ENCODE data around the gene PELI3.

GRCh38 chr11:66454828-66455227 is 11.9 kb upstream of the PELI3 start:
- TF ChIP-seq CTCF (IDR thresholded peaks at IDR 0.05) (no peak), POLR2A (IDR thresholded peaks at IDR 0.05) (no peak)
